Uterus (tissue), 2 donors: ENCODE measurements around the gene DDHD1.

ENCODE experiments used
- CTCF ChIP-seq, 4 experiments: fragments of 200-600 bp in 2 of 4; fragments of 450-650 bp in 2 of 4; sonication (generic) in 2 of 4; IDR thresholded peaks; one replicate each; pipeline ENCODE4 v1.5.1; 2016 to 2019; ENCODE audit warnings: antibody characterized with exemption in 4 of 4, mild to moderate bottlenecking in 2 of 4, moderate library complexity in 1 of 4
- POLR2A ChIP-seq, 2 donors: fragments of 450-650 bp; IDR thresholded peaks; one replicate each; pipeline ENCODE4 v1.6.1; 2016; ENCODE audit warnings: antibody characterized with exemption in 2 of 2, mild to moderate bottlenecking in 1 of 2, moderate library complexity in 1 of 2

GRCh38 chr14:53044486-53044885, 108.6 kb downstream of the DDHD1 start:
- TF ChIP-seq POLR2A (IDR thresholded peaks at IDR 0.05) (no peak), CTCF (IDR thresholded peaks at IDR 0.05) (no peak)
